CD4-positive, alpha-beta T cell (primary cell): ENCODE results near the gene CALHM6. TPM values are rescaled to one million over a fixed set of nuclear protein-coding genes. Genes with fewer than 3 reads are reported as not detected.

ENCODE experiments used
- ATAC-seq: fragments of 200-7000 bp; cut with Tn5 transposase; one replicate; pipeline ENCODE4 v1.10.0; 2022; ENCODE audit warnings: mild to moderate bottlenecking; ENCODE audit not compliant: poor library complexity
- CTCF ChIA-PET: fragments of 350-600 bp; sonication (Branson Sonifier 250); formaldehyde crosslinking; loops from one replicate; lab custom pipeline; 2021; ENCODE audit warnings: antibody characterized with exemption, inconsistent platforms; lab: Charles Lee
- POLR2A ChIA-PET: fragments of 350-600 bp; sonication (Branson Sonifier 250); formaldehyde crosslinking; loops from one replicate; lab custom pipeline; 2021; ENCODE audit warnings: antibody characterized with exemption, inconsistent platforms; lab: Charles Lee
- DNase-seq, 14 experiments: peaks; one replicate each; pipeline ENCODE4 v3.0.0-alpha.2; 2013 to 2020; ENCODE audit warnings: mixed read lengths in 2 of 14
- H3K27ac ChIP-seq, 2 donors: one replicate each; pipeline versions ENCODE4 v1.5.1 to v1.7.0; 2013; ENCODE audit warnings: low read length in 2 of 2, low read depth in 1 of 2, mild to moderate bottlenecking in 1 of 2
- H3K27me3 ChIP-seq, 2 experiments: 1 replicate in 1 of 2; 2 replicates in 1 of 2; pipeline versions ENCODE4 v1.6.1 to v1.7.0; 2013; ENCODE audit warnings: low read length in 2 of 2, control low read depth in 1 of 2, mild to moderate bottlenecking in 1 of 2, moderate library complexity in 1 of 2; ENCODE audit not compliant: insufficient read depth in 2 of 2, control insufficient read depth in 1 of 2
- H3K36me3 ChIP-seq: one replicate; pipeline ENCODE4 v1.6.1; 2013; ENCODE audit warnings: low read length, control low read depth; ENCODE audit not compliant: insufficient read depth
- H3K4me1 ChIP-seq: one replicate; pipeline ENCODE4 v1.6.1; 2013; ENCODE audit warnings: low read length, control low read depth; ENCODE audit not compliant: insufficient read depth
- H3K4me3 ChIP-seq: one replicate; pipeline ENCODE4 v1.5.1; 2013; ENCODE audit warnings: mild to moderate bottlenecking, low read length, moderate library complexity
- H3K9me3 ChIP-seq, 2 experiments: 1 replicate in 1 of 2; 2 replicates in 1 of 2; pipeline versions ENCODE4 v1.6.1 to v1.7.0; 2013; ENCODE audit warnings: low read length in 2 of 2, mild to moderate bottlenecking in 2 of 2, control low read depth in 1 of 2, moderate library complexity in 1 of 2; ENCODE audit not compliant: control insufficient read depth in 1 of 2, insufficient read depth in 1 of 2
- H3K27ac Mint-ChIP-seq: one replicate; pipeline ENCODE4 v1.8.0; 2020; ENCODE audit warnings: mixed read lengths
- H3K27me3 Mint-ChIP-seq: one replicate; pipeline ENCODE4 v1.8.0; 2021; ENCODE audit warnings: mixed read lengths
- H3K36me3 Mint-ChIP-seq: one replicate; pipeline ENCODE4 v1.8.0; 2021; ENCODE audit warnings: low read depth, mixed read lengths
- H3K4me1 Mint-ChIP-seq: one replicate; pipeline ENCODE4 v1.8.0; 2021; ENCODE audit warnings: low read depth, mixed read lengths
- H3K4me3 Mint-ChIP-seq: one replicate; pipeline ENCODE4 v1.8.0; 2020; ENCODE audit warnings: mild to moderate bottlenecking, mixed read lengths
- H3K9me3 Mint-ChIP-seq: one replicate; pipeline ENCODE4 v1.8.0; 2020; ENCODE audit warnings: mixed read lengths
- intact Hi-C, 2 experiments: fragments of 100-400 bp; cut with DNase I in 1 of 2; cut with micrococcal nuclease in 1 of 2; formaldehyde crosslinking; loops; one replicate each; pipeline versions ENCODE4 v1.15.1 to v1.9.0; 2023 to 2025; cut with DNase I, micrococcal nuclease
- total RNA-seq, 174 experiments: library from RNA in 2 of 174; stranded (reverse) in 2 of 174; gene quantifications; one replicate each; pipeline ENCODE4 v1.2.3 and lab custom pipeline; 2021 to 2026
- TF ChIP-seq, protein P1 (sequence below): fragments of 200-600 bp; IDR thresholded peaks from one replicate; pipeline ENCODE4 v1.8.0; 2022; ENCODE audit warnings: antibody characterized with exemption, mild to moderate bottlenecking

CALHM6 gene
- total RNA-seq, 2 experiments from 2014 or later = 3.0 to 3.1 TPM

DNA sequence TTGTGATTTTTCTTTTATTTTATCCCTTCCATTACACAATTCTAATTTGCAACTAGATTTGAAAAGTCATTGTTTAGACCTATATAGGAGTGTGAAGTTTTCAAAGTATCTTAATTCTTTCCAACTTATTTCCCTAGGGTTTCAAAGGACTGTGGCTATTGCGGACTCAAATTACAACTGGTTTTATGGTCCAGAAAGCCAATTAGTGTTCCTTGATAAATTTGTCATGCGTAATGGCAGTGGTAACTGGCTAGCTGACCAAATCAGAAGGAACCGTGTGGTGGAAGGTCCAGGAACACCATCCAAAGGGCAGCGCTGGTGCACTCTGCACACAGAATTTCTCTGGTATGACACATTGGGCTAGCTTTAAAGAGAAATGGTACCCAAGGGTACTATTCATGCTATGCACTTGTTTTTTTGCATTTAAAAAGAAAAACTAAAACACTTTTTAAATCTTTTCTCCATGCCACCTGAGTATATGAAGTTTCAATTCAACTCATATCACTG, 27.9 kb upstream of the CALHM6 start:
- H3K27ac ChIP-seq = no peak overlapping the region
- H3K27me3 Mint-ChIP-seq = peaks cover 4% of the 10 kb centered on the region
- H3K36me3 Mint-ChIP-seq = no peaks in the 10 kb centered on the region
- no peaks in the 10 kb centered on the region for H3K36me3 ChIP-seq
- no peak overlapping the region for H3K27ac Mint-ChIP-seq
- CTCF ChIA-PET = interaction anchor here (0.6 kb wide), 1 partner anchor 213 kb away, joined by 4 read pairs; no protein-coding TSS in a partner anchor
- H3K4me3 Mint-ChIP-seq = no peak overlapping the region
- no peaks in the 10 kb centered on the region for H3K4me1 ChIP-seq
- no peaks in the 10 kb centered on the region for H3K4me1 Mint-ChIP-seq
- DNase-seq (no peak), ATAC-seq (no peak)
- intact Hi-C loops = no loop called here
- POLR2A ChIA-PET = no interaction called here
- no peaks in the 10 kb centered on the region for H3K9me3 ChIP-seq
- no peaks in the 10 kb centered on the region for H3K27me3 ChIP-seq
- H3K4me3 ChIP-seq = no peak overlapping the region
- TF ChIP-seq, protein P1, sequence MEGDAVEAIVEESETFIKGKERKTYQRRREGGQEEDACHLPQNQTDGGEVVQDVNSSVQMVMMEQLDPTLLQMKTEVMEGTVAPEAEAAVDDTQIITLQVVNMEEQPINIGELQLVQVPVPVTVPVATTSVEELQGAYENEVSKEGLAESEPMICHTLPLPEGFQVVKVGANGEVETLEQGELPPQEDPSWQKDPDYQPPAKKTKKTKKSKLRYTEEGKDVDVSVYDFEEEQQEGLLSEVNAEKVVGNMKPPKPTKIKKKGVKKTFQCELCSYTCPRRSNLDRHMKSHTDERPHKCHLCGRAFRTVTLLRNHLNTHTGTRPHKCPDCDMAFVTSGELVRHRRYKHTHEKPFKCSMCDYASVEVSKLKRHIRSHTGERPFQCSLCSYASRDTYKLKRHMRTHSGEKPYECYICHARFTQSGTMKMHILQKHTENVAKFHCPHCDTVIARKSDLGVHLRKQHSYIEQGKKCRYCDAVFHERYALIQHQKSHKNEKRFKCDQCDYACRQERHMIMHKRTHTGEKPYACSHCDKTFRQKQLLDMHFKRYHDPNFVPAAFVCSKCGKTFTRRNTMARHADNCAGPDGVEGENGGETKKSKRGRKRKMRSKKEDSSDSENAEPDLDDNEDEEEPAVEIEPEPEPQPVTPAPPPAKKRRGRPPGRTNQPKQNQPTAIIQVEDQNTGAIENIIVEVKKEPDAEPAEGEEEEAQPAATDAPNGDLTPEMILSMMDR = no peak
- H3K9me3 Mint-ChIP-seq = no peaks in the 10 kb centered on the region

DNA sequence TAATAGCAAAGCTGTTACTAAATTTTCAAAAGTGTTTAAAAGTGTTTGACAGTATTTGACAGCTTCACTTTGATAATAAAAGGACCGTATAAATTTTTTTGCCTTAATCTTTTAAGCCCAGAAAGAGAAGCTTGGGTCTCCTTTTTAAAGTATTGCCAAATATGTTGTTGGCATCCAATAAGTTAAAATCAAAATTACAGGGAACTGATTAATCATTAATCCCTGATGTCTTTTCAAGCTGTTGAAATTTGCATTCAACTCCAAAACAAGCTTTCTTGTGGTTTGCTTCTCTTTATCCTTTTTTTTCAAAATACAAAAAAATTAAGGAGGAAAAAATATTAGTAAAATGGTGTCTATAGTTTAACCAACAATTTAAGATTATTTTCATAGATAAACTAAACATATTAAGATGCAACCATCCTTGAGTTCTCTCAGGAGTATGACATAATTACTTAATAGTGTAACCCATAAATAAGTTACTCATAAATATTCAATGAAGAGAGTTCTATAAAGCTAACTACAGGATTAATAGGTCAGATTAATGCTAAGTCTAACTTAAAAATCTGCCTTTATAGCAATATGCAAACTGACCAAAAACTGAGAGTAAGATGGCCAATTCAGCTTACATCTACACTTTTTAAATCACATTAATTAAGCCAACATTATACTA, 27.0 kb upstream of the CALHM6 start:
- Mint-ChIP-seq H3K4me1 (no peaks in the 10 kb centered on the region), H3K4me3 (no peak overlapping the region), H3K36me3 (no peaks in the 10 kb centered on the region), H3K27me3 (peaks cover 4% of the 10 kb centered on the region), H3K9me3 (no peaks in the 10 kb centered on the region), H3K27ac (no peak overlapping the region)
- no peak for ATAC-seq
- POLR2A ChIA-PET = interaction anchor here (0.6 kb wide), 1 partner anchor 9 kb away, joined by 4 read pairs; no protein-coding TSS in a partner anchor
- CTCF ChIA-PET = interaction anchor here (0.6 kb wide), 1 partner anchor 214 kb away, joined by 4 read pairs; no protein-coding TSS in a partner anchor
- DNase-seq = no peak
- TF ChIP-seq, protein P1 = no peak
- H3K36me3 ChIP-seq = no peaks in the 10 kb centered on the region
- no peaks in the 10 kb centered on the region for H3K4me1 ChIP-seq
- H3K4me3 ChIP-seq = no peak overlapping the region
- H3K9me3 ChIP-seq = no peaks in the 10 kb centered on the region
- H3K27ac ChIP-seq = no peak overlapping the region
- intact Hi-C loops = no loop called here
- no peaks in the 10 kb centered on the region for H3K27me3 ChIP-seq

DNA sequence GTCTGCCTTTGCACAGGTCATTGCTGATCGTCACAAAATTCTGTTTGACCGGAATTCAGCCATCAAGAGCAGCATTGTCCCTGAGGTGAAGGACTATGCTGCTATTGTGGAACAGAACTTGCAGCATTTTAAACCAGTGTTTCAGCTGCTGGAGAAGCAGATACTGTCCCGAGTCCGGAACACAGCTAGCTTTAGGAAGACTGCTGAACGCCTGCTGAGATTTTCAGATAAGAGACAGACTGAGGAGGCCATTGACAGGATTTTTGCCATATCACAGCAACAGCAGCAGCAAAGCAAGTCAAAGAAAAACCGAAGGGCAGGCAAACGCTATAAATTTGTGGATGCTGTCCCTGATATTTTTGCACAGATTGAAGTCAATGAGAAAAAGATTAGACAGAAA, 24.6 kb upstream of the CALHM6 start:
- Histone ChIP-seq H3K4me3 (no peak overlapping the region), H3K27me3 (no peaks in the 10 kb centered on the region), H3K27ac (no peak overlapping the region), H3K4me1 (no peaks in the 10 kb centered on the region), H3K9me3 (no peaks in the 10 kb centered on the region), H3K36me3 (no peaks in the 10 kb centered on the region)
- TF ChIP-seq, protein P1 = no peak
- Mint-ChIP-seq H3K4me1 (no peaks in the 10 kb centered on the region), H3K9me3 (no peaks in the 10 kb centered on the region), H3K36me3 (no peaks in the 10 kb centered on the region), H3K27ac (no peak overlapping the region), H3K4me3 (no peak overlapping the region), H3K27me3 (peaks cover 4% of the 10 kb centered on the region)
- ChIA-PET CTCF (no interaction called here), POLR2A (no interaction called here)
- ATAC-seq (no peak), DNase-seq (no peak)
- intact Hi-C loops = no loop called here
